SU-DHL-6 (cell line): ENCODE data around the gene PRRC2A.

ENCODE experiments used
- H2AFZ ChIP-seq: fragments of 200-600 bp; sonication (generic); 2 replicates; pipeline ENCODE4 v1.6.1; 2014; ENCODE audit warnings: low read depth, mild to moderate bottlenecking, moderate library complexity, mixed read lengths, antibody characterized with exemption, low read length; ENCODE audit not compliant: severe bottlenecking
- H3F3A ChIP-seq: fragments of 200-600 bp; shearing (Covaris generic); 2 replicates; pipeline ENCODE4 v1.6.0; 2016; ENCODE audit warnings: antibody characterized with exemption, mild to moderate bottlenecking; ENCODE audit not compliant: insufficient read depth
- H3K27ac ChIP-seq: fragments of 200-600 bp; sonication (generic); 2 replicates; pipeline ENCODE4 v1.5.1; 2016; ENCODE audit warnings: low read depth, mild to moderate bottlenecking, low read length, moderate library complexity, mixed read lengths
- H3K27me3 ChIP-seq: fragments of 200-600 bp; sonication (generic), shearing (Covaris generic); 2 replicates; pipeline ENCODE4 v1.6.0; 2014; ENCODE audit warnings: mild to moderate bottlenecking, low read length
- H3K36me3 ChIP-seq: fragments of 200-600 bp; sonication (generic); 2 replicates; pipeline ENCODE4 v1.6.1; 2014; ENCODE audit warnings: mild to moderate bottlenecking, low read length, mixed read lengths
- H3K4me2 ChIP-seq: fragments of 300-600, 200-600 bp; shearing (Covaris generic), sonication (generic); 2 replicates; pipeline ENCODE4 v1.6.0; 2014; ENCODE audit warnings: low read length, low read depth, mild to moderate bottlenecking; ENCODE audit not compliant: poor library complexity, severe bottlenecking
- H3K4me3 ChIP-seq: fragments of 200-600 bp; sonication (generic); 2 replicates; pipeline ENCODE4 v1.5.1; 2014; ENCODE audit warnings: antibody characterized with exemption, low read length, mild to moderate bottlenecking, mixed read lengths; ENCODE audit not compliant: insufficient read depth, poor library complexity, severe bottlenecking
- H3K79me2 ChIP-seq: fragments of 200-600 bp; sonication (generic); 2 replicates; pipeline ENCODE4 v1.6.1; 2014; ENCODE audit warnings: mild to moderate bottlenecking, low read length, moderate library complexity; ENCODE audit not compliant: insufficient read depth
- H3K9ac ChIP-seq: fragments of 200-600 bp; sonication (generic); 2 replicates; pipeline ENCODE4 v1.7.0; 2014; ENCODE audit warnings: mild to moderate bottlenecking, low read length
- H3K9me2 ChIP-seq: fragments of 200-600 bp; sonication (generic); replicated peaks from 2 replicates; pipeline ENCODE4 v1.6.1; 2014; ENCODE audit warnings: low read length; ENCODE audit not compliant: insufficient read depth
- H3K9me3 ChIP-seq: fragments of 200-600 bp; sonication (generic); 2 replicates; pipeline ENCODE4 v1.6.1; 2014; ENCODE audit warnings: low read length, mixed read lengths; ENCODE audit not compliant: insufficient read depth
- H4K20me1 ChIP-seq: fragments of 200-600 bp; sonication (generic); 2 replicates; pipeline ENCODE4 v1.6.1; 2014; ENCODE audit warnings: low read depth, mild to moderate bottlenecking, antibody characterized with exemption, low read length, moderate library complexity, mixed read lengths
- CTCF ChIP-seq: fragments of 200-600 bp; sonication (generic); IDR thresholded peaks from one replicate; pipeline ENCODE4 v1.5.1; 2017; ENCODE audit warnings: antibody characterized with exemption, mild to moderate bottlenecking, low read length, moderate library complexity; ENCODE audit not compliant: insufficient read depth, poor library complexity, severe bottlenecking
- EZH2phosphoT487 ChIP-seq: fragments of 200-600 bp; sonication (generic), shearing (Covaris generic); conservative IDR thresholded peaks from 2 replicates; pipeline ENCODE4 v1.6.1; 2018; ENCODE audit warnings: mild to moderate bottlenecking, antibody characterized with exemption, low read length, moderate library complexity, mixed read lengths

PRRC2A gene

GRCh38 chr6:31636698-31637596 is 16.4 kb downstream of the PRRC2A start:
- Histone ChIP-seq H3K27ac (no peak overlapping the region), H3K4me2 (no peak overlapping the region), H2AFZ (no peak overlapping the region), H3K9me2 (no peaks in the 10 kb centered on the region), H3K27me3 (no peaks in the 10 kb centered on the region), H3K9me3 (no peaks in the 10 kb centered on the region), H3F3A (peaks cover 57% of the 10 kb centered on the region), H3K36me3 (peaks cover 27% of the 10 kb centered on the region; the same call in 1 of the 2 replicates), H3K4me3 (no peak overlapping the region), H3K9ac (no peak overlapping the region), H3K79me2 (0 out of 2 replicates have a peak, but pooled peaks cover 3% of the 10 kb centered on the region), H4K20me1 (no peaks in the 10 kb centered on the region; the same call in 1 of the 2 replicates)
- no peak for TF ChIP-seq EZH2phosphoT487
- no peak for TF ChIP-seq CTCF

GRCh38 chr6:31639043-31639442 is 18.5 kb downstream of the PRRC2A start:
- Histone ChIP-seq H3K4me2 (no peak overlapping the region), H3K9me3 (no peaks in the 10 kb centered on the region), H3K27ac (no peak overlapping the region), H3K4me3 (no peak overlapping the region), H3K79me2 (no peaks in the 10 kb centered on the region), H3K36me3 (peaks cover 18% of the 10 kb centered on the region; the same call in 1 of the 2 replicates), H2AFZ (no peak overlapping the region), H3K27me3 (no peaks in the 10 kb centered on the region), H3K9me2 (no peaks in the 10 kb centered on the region), H4K20me1 (no peaks in the 10 kb centered on the region), H3K9ac (no peak overlapping the region), H3F3A (peaks cover 50% of the 10 kb centered on the region)
- TF ChIP-seq EZH2phosphoT487 = no peak
- no peak for TF ChIP-seq CTCF

GRCh38 chr6:31639449-31639861 is 18.9 kb downstream of the PRRC2A start:
- Histone ChIP-seq H3K27me3 (no peaks in the 10 kb centered on the region), H3K9ac (no peak overlapping the region), H3K4me3 (no peak overlapping the region), H3F3A (peaks cover 45% of the 10 kb centered on the region), H3K4me2 (no peak overlapping the region), H3K9me3 (no peaks in the 10 kb centered on the region), H3K9me2 (no peaks in the 10 kb centered on the region), H3K79me2 (no peaks in the 10 kb centered on the region), H3K36me3 (peaks cover 16% of the 10 kb centered on the region; the same call in 1 of the 2 replicates), H3K27ac (no peak overlapping the region), H4K20me1 (no peaks in the 10 kb centered on the region), H2AFZ (no peak overlapping the region)
- TF ChIP-seq CTCF (no peak), EZH2phosphoT487 (no peak)
